ENCODE measurements around the gene TMEM201. TPM values are rescaled to one million over a fixed set of nuclear protein-coding genes. Genes with fewer than 3 reads are reported as not detected.

TMEM201 gene
- total and polyA plus RNA-seq, 2 donors (not counting 3 experiments of a cell fraction or from before 2014, with no cell fraction given): 8.3 to 24.8 TPM

- dilution Hi-C loops (cut with MboI; ENCODE audit: extremely low pct_ligation_motif_present, low sequenced_read_pairs): no loop called here
- no peak overlapping the region for H3K4me3 ChIP-seq (replicated peaks in 1 of 3; ENCODE audit: insufficient read depth in 1 of 3, low read depth in 1 of 3, low read length in 3 of 3)
- no peaks in the 10 kb centered on the region for H3K79me2 ChIP-seq (ENCODE audit: control insufficient read depth, insufficient read depth, low read length)
- CTCF ChIA-PET: interaction anchor here (0.5 to 4.1 kb wide), 16 partner anchors 9 to 584 kb away, joined by 3 to 19 read pairs (median 3); partner anchors contain the start of genes KIF1B, LZIC and NMNAT1
- no TSS peak for BruUV-seq (replicated peaks)
- H3K9me1 ChIP-seq (replicated peaks; ENCODE audit: control insufficient read depth, extremely low read depth, insufficient read depth, low read length): no peaks in the 10 kb centered on the region
- no peak for FAIRE-seq
- TF ChIP-seq FOS (IDR thresholded peaks at IDR 0.05; ENCODE audit: borderline replicate concordance, insufficient read depth, low read length) (no peak), GATA2 (IDR thresholded peaks at IDR 0.05; ENCODE audit: insufficient read depth, insufficient read length, low read depth, low read length) (no peak), POLR2A (IDR thresholded peaks at IDR 0.05; ENCODE audit: low read depth, low read length) (no peak), JUN (IDR thresholded peaks at IDR 0.05; ENCODE audit: borderline replicate concordance, insufficient read depth, insufficient read length, low read depth) (no peak), CTCF (IDR thresholded peaks at IDR 0.05; ENCODE audit: extremely low read depth in 1 of 2, insufficient read depth in 1 of 2, low read depth in 1 of 2, low read length in 2 of 2) (no peak), EZH2 (IDR thresholded peaks at IDR 0.05; ENCODE audit: borderline replicate concordance, low read depth, low read length, severe bottlenecking) (no peak), MYC (IDR thresholded peaks at IDR 0.05; ENCODE audit: low read depth, low read length) (no peak), MAX (IDR thresholded peaks at IDR 0.05; ENCODE audit: insufficient read depth, insufficient read length) (no peak), POLR2AphosphoS5 (IDR thresholded peaks at IDR 0.05; ENCODE audit: insufficient read depth, low read depth, low read length) (no peak)
- H3K4me2 ChIP-seq (ENCODE audit: insufficient read depth, low read length): no peak overlapping the region
- POLR2A ChIA-PET: no interaction called here
- H4K20me1 ChIP-seq (replicated peaks; ENCODE audit: control insufficient read depth, extremely low read depth, insufficient read depth, low read length): no peaks in the 10 kb centered on the region
- H2AFZ ChIP-seq (ENCODE audit: low read depth, low read length): no peak overlapping the region
- DNase-seq (ENCODE audit: low read depth, low spot score): no peak
- intact Hi-C loops (cut with micrococcal nuclease): loop anchor here (10.0 kb wide), 1 partner anchor 799 kb away; no protein-coding TSS in a partner anchor
- H3K4me1 ChIP-seq (ENCODE audit: control insufficient read depth, extremely low read depth, insufficient read depth, low read length): no peaks in the 10 kb centered on the region
- no peaks in the 10 kb centered on the region for H3K9me3 ChIP-seq (replicated peaks; ENCODE audit: control insufficient read depth, insufficient read depth, low read length)
- H3K27ac ChIP-seq (ENCODE audit: insufficient read depth, low read depth, low read length): no peak overlapping the region
- no peaks in the 10 kb centered on the region for H3K27me3 ChIP-seq (ENCODE audit: control insufficient read depth in 2 of 2, insufficient read depth in 2 of 2, low read length in 2 of 2)
- H3K36me3 ChIP-seq (ENCODE audit: control insufficient read depth in 2 of 2, extremely low read depth in 1 of 2, insufficient read depth in 2 of 2, low read length in 2 of 2): no peaks in the 10 kb centered on the region
- no peak overlapping the region for H3K9ac ChIP-seq (replicated peaks; ENCODE audit: extremely low read depth, insufficient read depth, low read length)
These were observed 37.5 kb downstream of the TMEM201 start for GRCh38 chr1:9626201-9626608.
